Heart left ventricle (tissue), 16 donors: ENCODE results near the gene BCL11A. TPM values are rescaled to one million over a fixed set of nuclear protein-coding genes. Genes with fewer than 3 reads are reported as not detected.

Experiments
- ATAC-seq, 4 donors: fragments of 200-7000 bp; cut with Tn5 transposase; one replicate each; pipeline ENCODE4 v1.9.1; 2020 to 2022; ENCODE audit warnings: moderate library complexity in 4 of 4, mild to moderate bottlenecking in 3 of 4, moderate number of reproducible peaks in 1 of 4
- DNase-seq, 5 donors: peaks; one replicate each; pipeline ENCODE4 v3.0.0-alpha.2; 2020
- H3K27ac ChIP-seq, 12 donors: fragments of 200-600 bp; sonication (generic) in 4 of 12; one replicate each; pipeline versions ENCODE4 v1.5.0 to v1.8.0; 2016 to 2022; ENCODE audit warnings: mild to moderate bottlenecking in 2 of 12
- H3K27me3 ChIP-seq, 9 donors: fragments of 200-600 bp; sonication (generic) in 2 of 9; one replicate each; pipeline versions ENCODE4 v1.5.1 to v1.8.0; 2016 to 2022; ENCODE audit warnings: mild to moderate bottlenecking in 3 of 9
- H3K36me3 ChIP-seq, 9 donors: fragments of 200-600 bp; sonication (generic) in 2 of 9; one replicate each; pipeline versions ENCODE4 v1.5.0 to v1.8.0; 2018 to 2022; ENCODE audit warnings: mild to moderate bottlenecking in 2 of 9
- H3K4me1 ChIP-seq, 12 donors: fragments of 200-600 bp; sonication (generic) in 4 of 12; one replicate each; pipeline versions ENCODE4 v1.5.0 to v1.8.0; 2016 to 2022; ENCODE audit warnings: mild to moderate bottlenecking in 3 of 12
- H3K4me3 ChIP-seq, 12 donors: fragments of 200-600 bp; sonication (generic) in 4 of 12; one replicate each; pipeline versions ENCODE4 v1.5.0 to v1.8.0; 2017 to 2022; ENCODE audit warnings: mild to moderate bottlenecking in 9 of 12, moderate library complexity in 4 of 12
- H3K9me3 ChIP-seq, 12 donors: fragments of 200-600 bp; sonication (generic) in 4 of 12; one replicate each; pipeline versions ENCODE4 v1.5.0 to v1.8.0; 2016 to 2022; ENCODE audit warnings: mild to moderate bottlenecking in 1 of 12
- POLR2A ChIP-seq, 2 donors: fragments of 450-650 bp; IDR thresholded peaks; one replicate each; pipeline ENCODE4 v1.6.1; 2017; ENCODE audit warnings: antibody characterized with exemption in 2 of 2, mild to moderate bottlenecking in 2 of 2, moderate library complexity in 2 of 2
- WGBS, 4 donors: extraction: QIAGEN DNeasy Blood & Tissue Kit in 2 of 4; methylation state at CpG; one replicate each; pipeline versions ENCODE4 v1.1.5 to v1.1.7; 2013 to 2018; 5-methylcytosine and 5-hydroxymethylcytosine counted together
- intact Hi-C, 10 donors: fragments of 100-400 bp; cut with DNase I; formaldehyde crosslinking; loops; one replicate each; pipeline versions ENCODE4 v1.11.1 to v1.14.2; 2022
- polyA plus RNA-seq, 2 donors: library from polyadenylated mRNA; stranded (reverse); fragments of 200-250 nt; gene quantifications; one replicate each; pipeline ENCODE4 v1.2.3, GENCODE V29; 2013
- total RNA-seq, 9 donors: library from RNA; depleted of rRNA in 2 of 9; stranded (reverse); fragments of >200 nt in 2 of 9; fragmentation: NEBNext Ultra II Directional in 3 of 9; extraction: Animal tissue kit (Norgen Biotek cat#: 25700) in 3 of 9; gene quantifications; one replicate each; pipeline versions ENCODE4 v1.1.0 to v1.2.4, GENCODE V29; 2016 to 2023
- TF ChIP-seq, protein P1 (sequence below), 12 donors: fragments of 200-600 bp; sonication (generic) in 4 of 12; IDR thresholded peaks; one replicate each; pipeline versions ENCODE4 v1.5.0 to v1.8.0; 2018 to 2022; ENCODE audit warnings: antibody characterized with exemption in 12 of 12, mild to moderate bottlenecking in 5 of 12
- donor health status: ischemic (EF 13 %, LVEDD 7.1; RV severe dilation, severe dysfunction).
- donor health status: healthy with polysubstance abuse.
- donor health status: DM: no; HTN: yes; CAD: no.
- donor health status: DM: no; HTN: no; CAD: no.
- donor health status: ischemic (EF 25% LVEDD 6.9; RV normal size, moderate dysfunction).
- donor health status: ischemic (EF 25% LVEDD 5.7; RV mildly dilated, moderate dysfunction).
- donor health status: healthy.
- donor health status: DM: yes; HTN: yes; CAD: no.
- donor health status: ischemic (EF 35%, LVEDD 5.7; RV mildly dilated, moderate dysfunction).
- donor health status: nonischemic (EF 11% LVEDD 7.7; RV severe dilation, severe dysfunction).
- donor health status: DM: yes; HTN: yes; CAD: no.
- donor health status: PGD.
- donor health status: ischemic (EF 29% LVEDD 5.4; RV normal size, mild dysfunction).
- donor health status: nonischemic (EF 23%, LVEDD 6.1; RV moderate dilation, normal function).

Gene BCL11A
- total and polyA plus RNA-seq, 11 donors: 5.6 to 31.9 (median 20.2) TPM

DNA sequence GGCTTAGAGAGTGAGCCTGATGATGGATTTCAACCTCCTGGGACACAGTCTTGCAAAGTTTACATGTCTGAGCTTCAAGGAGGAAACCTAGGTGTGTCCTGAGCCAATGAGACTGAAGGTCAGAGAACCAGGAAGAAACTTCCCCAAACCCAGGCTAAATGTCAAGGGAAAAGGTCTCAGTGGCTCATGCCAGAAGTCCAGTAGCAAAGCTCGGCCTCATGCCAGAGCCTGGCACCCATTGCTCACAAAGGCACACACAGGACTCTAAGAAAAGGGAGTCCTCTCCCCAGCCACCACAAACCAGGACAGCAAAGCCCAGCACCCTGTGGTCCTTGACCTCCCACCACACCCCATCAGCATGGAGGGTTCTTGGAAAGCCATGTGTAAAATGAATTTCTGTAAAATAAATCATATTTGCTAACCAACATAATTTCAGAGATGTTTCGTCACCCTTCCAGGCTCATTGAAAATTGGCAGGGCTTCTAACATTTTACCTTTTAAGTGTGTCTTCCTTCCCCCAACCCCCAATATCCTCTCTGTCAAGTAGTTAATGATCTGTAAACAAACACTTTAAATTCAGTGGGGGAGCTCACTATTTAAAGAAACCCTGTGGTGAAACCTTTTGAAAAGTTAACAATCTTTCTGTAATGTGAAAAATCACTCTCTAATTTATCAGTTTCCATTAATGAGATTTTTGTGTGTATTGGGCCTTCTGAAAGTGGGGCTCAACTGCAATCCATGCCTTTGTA lies 77.1 kb downstream of the BCL11A start:
- H3K4me1 ChIP-seq: peaks cover 0 to 48% (median 8%) of the 10 kb centered on the region in 12 donors
- no peaks in the 10 kb centered on the region for H3K36me3 ChIP-seq
- ATAC-seq (peak in 2 of 4 donors; percentile 11 to 28), DNase-seq (peak in 2 of 5 donors; percentile 54 to 62)
- peaks cover 0 to 2% (median 0%) of the 10 kb centered on the region in 9 donors for H3K27me3 ChIP-seq
- no peak overlapping the region for H3K4me3 ChIP-seq
- TF ChIP-seq, protein P1, sequence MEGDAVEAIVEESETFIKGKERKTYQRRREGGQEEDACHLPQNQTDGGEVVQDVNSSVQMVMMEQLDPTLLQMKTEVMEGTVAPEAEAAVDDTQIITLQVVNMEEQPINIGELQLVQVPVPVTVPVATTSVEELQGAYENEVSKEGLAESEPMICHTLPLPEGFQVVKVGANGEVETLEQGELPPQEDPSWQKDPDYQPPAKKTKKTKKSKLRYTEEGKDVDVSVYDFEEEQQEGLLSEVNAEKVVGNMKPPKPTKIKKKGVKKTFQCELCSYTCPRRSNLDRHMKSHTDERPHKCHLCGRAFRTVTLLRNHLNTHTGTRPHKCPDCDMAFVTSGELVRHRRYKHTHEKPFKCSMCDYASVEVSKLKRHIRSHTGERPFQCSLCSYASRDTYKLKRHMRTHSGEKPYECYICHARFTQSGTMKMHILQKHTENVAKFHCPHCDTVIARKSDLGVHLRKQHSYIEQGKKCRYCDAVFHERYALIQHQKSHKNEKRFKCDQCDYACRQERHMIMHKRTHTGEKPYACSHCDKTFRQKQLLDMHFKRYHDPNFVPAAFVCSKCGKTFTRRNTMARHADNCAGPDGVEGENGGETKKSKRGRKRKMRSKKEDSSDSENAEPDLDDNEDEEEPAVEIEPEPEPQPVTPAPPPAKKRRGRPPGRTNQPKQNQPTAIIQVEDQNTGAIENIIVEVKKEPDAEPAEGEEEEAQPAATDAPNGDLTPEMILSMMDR (IDR thresholded peaks at IDR 0.05): no peak
- TF ChIP-seq POLR2A (IDR thresholded peaks at IDR 0.05): no peak
- intact Hi-C loops: no loop called here
- WGBS, 4 donors: 48 to 58% (median 52%) methylated on average over 1 to 2 of the region's 2 CpGs
- H3K27ac ChIP-seq: peak overlapping the region in 1 of 12 donors; percentile 10
- H3K9me3 ChIP-seq: no peaks in the 10 kb centered on the region

DNA sequence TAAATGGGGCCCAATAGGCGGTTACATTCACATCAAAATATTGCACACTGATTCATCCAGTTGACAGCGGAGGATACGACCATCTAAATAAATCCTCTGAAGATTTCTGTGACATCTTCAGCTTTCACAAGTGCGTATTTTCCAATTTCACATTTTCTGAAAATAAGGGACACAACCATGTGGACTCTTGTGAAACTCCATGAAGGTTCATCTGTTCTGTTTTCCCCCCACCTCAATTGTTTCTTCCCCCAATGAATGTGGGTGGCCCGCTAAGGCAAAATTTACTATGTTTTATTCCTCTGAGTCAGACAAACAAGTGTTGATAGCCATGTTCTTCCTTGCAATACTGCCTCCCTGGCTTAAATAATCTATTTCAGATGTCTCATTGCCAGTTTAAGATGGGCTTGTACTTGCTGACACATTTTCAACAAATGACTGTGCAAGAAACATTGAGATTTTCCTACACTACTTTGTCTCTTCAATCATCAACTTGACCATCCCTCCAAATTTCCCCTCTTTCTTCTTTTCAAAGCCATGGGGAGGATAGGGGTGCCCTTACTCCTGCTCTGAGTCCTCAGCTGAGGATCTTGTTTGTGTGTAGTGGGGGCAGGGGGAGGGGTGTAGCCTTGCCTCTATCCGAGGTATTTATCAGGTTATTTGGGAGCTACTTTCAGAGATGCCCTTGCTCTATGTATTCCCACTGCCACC lies 78.2 kb downstream of the BCL11A start:
- no peak overlapping the region for H3K4me3 ChIP-seq
- no peak overlapping the region for H3K27ac ChIP-seq
- peaks cover 0 to 46% (median 8%) of the 10 kb centered on the region in 12 donors for H3K4me1 ChIP-seq
- no peaks in the 10 kb centered on the region for H3K9me3 ChIP-seq
- WGBS, 4 donors: 82 to 87% (median 86%) methylated on average over 6 of the region's 6 CpGs
- ATAC-seq (no peak), DNase-seq (no peak)
- H3K36me3 ChIP-seq: no peaks in the 10 kb centered on the region
- H3K27me3 ChIP-seq: no peaks in the 10 kb centered on the region
- intact Hi-C loops: no loop called here
- TF ChIP-seq, protein P1 (IDR thresholded peaks at IDR 0.05): no peak
- TF ChIP-seq POLR2A (IDR thresholded peaks at IDR 0.05): no peak

DNA sequence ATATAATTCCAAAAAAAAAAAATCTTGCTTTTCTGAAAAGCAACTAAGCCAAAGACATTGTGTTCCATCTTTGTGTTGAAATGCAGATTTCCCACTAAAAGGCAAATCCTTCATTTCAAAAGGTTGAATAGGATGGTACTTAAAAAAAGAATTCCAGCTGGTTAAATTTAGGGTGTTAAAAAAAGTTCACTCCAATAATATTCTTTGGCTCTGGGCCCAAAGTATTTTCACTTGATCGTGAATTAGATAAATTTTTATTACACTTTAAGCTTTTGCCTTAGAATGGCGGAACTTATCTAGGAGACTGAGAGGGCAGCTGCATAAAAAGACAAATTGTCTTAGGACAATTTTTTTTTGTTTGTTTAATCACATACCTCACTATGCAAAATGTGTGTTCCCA lies 79.2 kb downstream of the BCL11A start:
- peaks cover 0 to 55% (median 8%) of the 10 kb centered on the region in 12 donors for H3K4me1 ChIP-seq

DNA sequence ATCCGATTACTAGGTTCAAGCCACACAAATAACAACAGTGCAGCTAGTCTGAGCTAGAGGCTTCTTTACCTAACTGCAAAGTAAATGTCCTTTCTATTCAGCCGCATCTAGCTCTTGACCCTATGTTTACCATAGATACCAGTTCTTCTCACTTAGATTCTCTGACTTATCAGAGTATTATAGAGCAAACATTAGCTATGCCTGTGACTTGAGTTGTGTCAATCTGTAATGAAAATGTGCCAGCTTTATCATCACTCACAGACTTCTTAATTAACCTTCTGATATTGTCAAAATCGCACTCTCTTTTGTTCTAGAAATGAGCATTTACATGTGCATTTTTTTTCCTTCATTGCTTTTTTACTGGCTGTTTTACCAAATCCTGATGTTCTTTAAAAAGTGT lies 79.9 kb downstream of the BCL11A start:
- Histone ChIP-seq H3K9me3 (no peaks in the 10 kb centered on the region), H3K36me3 (no peaks in the 10 kb centered on the region), H3K4me1 (peaks cover 0 to 59% (median 10%) of the 10 kb centered on the region in 12 donors), H3K27me3 (no peaks in the 10 kb centered on the region), H3K27ac (no peak overlapping the region), H3K4me3 (no peak overlapping the region)
- intact Hi-C loops: no loop called here
- ATAC-seq (no peak), DNase-seq (no peak)
- TF ChIP-seq, protein P1 (IDR thresholded peaks at IDR 0.05): no peak
- no peak for TF ChIP-seq POLR2A (IDR thresholded peaks at IDR 0.05)
- WGBS, 4 donors: 80 to 85% (median 83%) methylated on average over 3 of the region's 3 CpGs

More for the DNA sequence above, 79.2 kb downstream of the BCL11A start:
- ATAC-seq (no peak), DNase-seq (no peak)
- Histone ChIP-seq H3K27me3 (no peaks in the 10 kb centered on the region), H3K27ac (no peak overlapping the region), H3K4me3 (no peak overlapping the region), H3K36me3 (no peaks in the 10 kb centered on the region), H3K9me3 (no peaks in the 10 kb centered on the region)
- intact Hi-C loops: no loop called here
- WGBS, 4 donors: 54 to 64% (median 60%) methylated on average over 2 of the region's 2 CpGs
- no peak for TF ChIP-seq POLR2A (IDR thresholded peaks at IDR 0.05)
- TF ChIP-seq, protein P1 (IDR thresholded peaks at IDR 0.05): no peak
